Nephron progenitor cell (in vitro differentiated cells): ENCODE measurements around the gene ATP2A2.

Experiments
- DNase-seq: peaks from one replicate; pipeline ENCODE4 v3.0.0; 2021
- H3K27ac Mint-ChIP-seq: 2 replicates; pipeline ENCODE4 v1.8.0; 2021; ENCODE audit warnings: mild to moderate bottlenecking, moderate library complexity, mixed read lengths
- H3K27me3 Mint-ChIP-seq: 2 replicates; pipeline ENCODE4 v1.8.0; 2021; ENCODE audit warnings: mild to moderate bottlenecking, low read depth, mixed read lengths; ENCODE audit not compliant: poor library complexity
- H3K36me3 Mint-ChIP-seq: 2 replicates; pipeline ENCODE4 v1.8.0; 2021; ENCODE audit warnings: low read depth, mixed read lengths
- H3K4me1 Mint-ChIP-seq: 2 replicates; pipeline ENCODE4 v1.8.0; 2021; ENCODE audit warnings: mixed read lengths
- H3K4me3 Mint-ChIP-seq: 2 replicates; pipeline ENCODE4 v1.8.0; 2021; ENCODE audit warnings: mild to moderate bottlenecking, moderate library complexity, mixed read lengths
- H3K9me3 Mint-ChIP-seq: 2 replicates; pipeline ENCODE4 v1.8.0; 2021; ENCODE audit warnings: mild to moderate bottlenecking, moderate library complexity, mixed read lengths
- CTCF ChIP-seq: fragments of 200-600 bp; sonication (generic); IDR thresholded peaks from 2 replicates; pipeline ENCODE4 v1.5.0; 2021; ENCODE audit warnings: antibody characterized with exemption

Gene ATP2A2

GRCh38 chr12:110287986-110288385, 6.9 kb downstream of the ATP2A2 start:
- Mint-ChIP-seq H3K4me1 (peaks cover 40% of the 10 kb centered on the region), H3K27me3 (no peaks in the 10 kb centered on the region), H3K27ac (no peak overlapping the region), H3K9me3 (no peaks in the 10 kb centered on the region), H3K4me3 (no peak overlapping the region), H3K36me3 (peaks cover 91% of the 10 kb centered on the region)
- no peak for DNase-seq
- TF ChIP-seq CTCF: no peak

- no peak for TF ChIP-seq CTCF
- H3K27ac Mint-ChIP-seq: peak overlapping the region; percentile 53
- peaks cover 28% of the 10 kb centered on the region for H3K4me1 Mint-ChIP-seq
- no peak for DNase-seq
- H3K27me3 Mint-ChIP-seq: no peaks in the 10 kb centered on the region
- no peak overlapping the region for H3K4me3 Mint-ChIP-seq
- H3K36me3 Mint-ChIP-seq: peaks cover 97% of the 10 kb centered on the region
- H3K9me3 Mint-ChIP-seq: no peaks in the 10 kb centered on the region
Observed at GRCh38 chr12:110289044-110289710, 8.1 kb downstream of the ATP2A2 start.

GRCh38 chr12:110289711-110290078, 8.6 kb downstream of the ATP2A2 start:
- Mint-ChIP-seq H3K27me3 (no peaks in the 10 kb centered on the region), H3K4me1 (peaks cover 23% of the 10 kb centered on the region), H3K9me3 (no peaks in the 10 kb centered on the region), H3K4me3 (no peak overlapping the region), H3K36me3 (peaks cover 97% of the 10 kb centered on the region), H3K27ac (no peak overlapping the region)
- no peak for TF ChIP-seq CTCF
- no peak for DNase-seq

- Mint-ChIP-seq H3K27ac (peak overlapping the region; percentile 84), H3K27me3 (no peaks in the 10 kb centered on the region), H3K4me1 (no peaks in the 10 kb centered on the region), H3K9me3 (peaks cover 10% of the 10 kb centered on the region), H3K36me3 (peaks cover 81% of the 10 kb centered on the region), H3K4me3 (no peak overlapping the region)
- no peak for DNase-seq
- TF ChIP-seq CTCF: no peak
Observed at GRCh38 chr12:110301065-110301806, 20.2 kb downstream of the ATP2A2 start.

GRCh38 chr12:110304061-110304551, 23.1 kb downstream of the ATP2A2 start:
- H3K4me3 Mint-ChIP-seq: no peak overlapping the region
- DNase-seq: no peak
- H3K4me1 Mint-ChIP-seq: no peaks in the 10 kb centered on the region
- no peaks in the 10 kb centered on the region for H3K27me3 Mint-ChIP-seq
- peaks cover 79% of the 10 kb centered on the region for H3K36me3 Mint-ChIP-seq
- peaks cover 10% of the 10 kb centered on the region for H3K9me3 Mint-ChIP-seq
- no peak overlapping the region for H3K27ac Mint-ChIP-seq
- TF ChIP-seq CTCF: no peak
